22Rv1 (cell line): ENCODE data around the gene COL6A3.

Experiments
- CTCF ChIP-seq: fragments of 450-650 bp; IDR thresholded peaks from 2 replicates; pipeline ENCODE4 v1.5.1; 2017; ENCODE audit warnings: mild to moderate bottlenecking
- ZFX ChIP-seq: fragments of 450-650 bp; IDR thresholded peaks from 2 replicates; pipeline ENCODE4 v1.6.1; 2017; ENCODE audit warnings: antibody characterized with exemption, borderline replicate concordance

GRCh38 chr2:237354892-237355291, 59.1 kb downstream of the COL6A3 start:
- TF ChIP-seq CTCF (no peak), ZFX (no peak)
